GM23248 (cell line): ENCODE measurements around the gene KHDRBS2. TPM values are rescaled to one million over a fixed set of nuclear protein-coding genes. Genes with fewer than 3 reads are reported as not detected.

Source experiments
- DNase-seq: peaks from one replicate; pipeline ENCODE4 v3.0.0-alpha.2; 2015
- H2AFZ ChIP-seq: fragments of 200-600 bp; sonication (generic); 2 replicates; pipeline ENCODE4 v1.6.1; 2016; ENCODE audit warnings: antibody characterized with exemption
- H3F3A ChIP-seq: fragments of 200-600 bp; sonication (generic); 2 replicates; pipeline ENCODE4 v1.6.1; 2016; ENCODE audit warnings: mild to moderate bottlenecking, antibody characterized with exemption, mixed run types; ENCODE audit not compliant: insufficient read depth
- H3K27ac ChIP-seq: fragments of 200-600 bp; sonication (generic); 2 replicates; pipeline ENCODE4 v1.5.1; 2016; ENCODE audit warnings: mild to moderate bottlenecking
- H3K27me3 ChIP-seq: fragments of 200-600 bp; sonication (generic); replicated peaks from 2 replicates; pipeline ENCODE4 v1.6.1; 2016; ENCODE audit warnings: mild to moderate bottlenecking; ENCODE audit not compliant: insufficient read depth
- H3K36me3 ChIP-seq: fragments of 200-600 bp; sonication (generic); 2 replicates; pipeline ENCODE4 v1.6.1; 2016; ENCODE audit warnings: low read depth, mild to moderate bottlenecking
- H3K4me1 ChIP-seq: fragments of 200-600 bp; sonication (generic); 2 replicates; pipeline ENCODE4 v1.6.1; 2016; ENCODE audit warnings: mild to moderate bottlenecking; ENCODE audit not compliant: insufficient read depth
- H3K4me2 ChIP-seq: fragments of 200-600 bp; sonication (generic); one replicate; pipeline ENCODE4 v1.6.1; 2016; ENCODE audit warnings: mild to moderate bottlenecking; ENCODE audit not compliant: unreplicated experiment
- H3K4me3 ChIP-seq: fragments of 200-600 bp; sonication (generic); 2 replicates; pipeline ENCODE4 v1.5.1; 2016; ENCODE audit warnings: mild to moderate bottlenecking
- H3K79me2 ChIP-seq: fragments of 200-600 bp; sonication (generic); 2 replicates; pipeline ENCODE4 v1.6.1; 2016; ENCODE audit warnings: mild to moderate bottlenecking; ENCODE audit not compliant: insufficient read depth
- H3K9ac ChIP-seq: fragments of 200-600 bp; sonication (generic); 2 replicates; pipeline ENCODE4 v1.6.1; 2016; ENCODE audit warnings: mild to moderate bottlenecking
- H3K9me2 ChIP-seq: fragments of 200-600 bp; sonication (generic); 2 replicates; pipeline ENCODE4 v1.6.1; 2016; ENCODE audit warnings: mixed run types, mild to moderate bottlenecking, moderate library complexity; ENCODE audit not compliant: insufficient read depth
- H3K9me3 ChIP-seq: fragments of 200-600 bp; sonication (generic); one replicate; pipeline ENCODE4 v1.6.1; 2017; ENCODE audit warnings: low read depth
- H4K20me1 ChIP-seq: fragments of 200-600 bp; sonication (generic); 2 replicates; pipeline ENCODE4 v1.6.0; 2016; ENCODE audit not compliant: insufficient read depth
- EZH2 ChIP-seq: fragments of 200-600 bp; sonication (generic); IDR thresholded peaks from 2 replicates; pipeline ENCODE4 v1.6.1; 2018; ENCODE audit warnings: antibody characterized with exemption, mild to moderate bottlenecking; ENCODE audit not compliant: insufficient read depth, poor library complexity, severe bottlenecking
- EZH2phosphoT487 ChIP-seq: fragments of 200-600 bp; sonication (generic); IDR thresholded peaks from 2 replicates; pipeline ENCODE4 v1.6.1; 2018; ENCODE audit warnings: antibody characterized with exemption, moderate library complexity, mild to moderate bottlenecking, low read depth; ENCODE audit not compliant: insufficient read depth
- WGBS, 2 experiments: methylation state at CpG; one replicate each; pipeline ENCODE4 v1.1.6; 2015 to 2017; ENCODE audit warnings: low lambda C conversion rate in 2 of 2, low coverage in 1 of 2; ENCODE audit errors: missing lambda C conversion rate in 2 of 2; 5-methylcytosine and 5-hydroxymethylcytosine counted together
- in situ Hi-C: fragments of 300-500 bp; cut with MboI; formaldehyde crosslinking; loops from 2 replicates; pipeline ENCODE4 v1.15.0; 2020
- polyA plus RNA-seq: library from polyadenylated mRNA; unstranded; fragments of >200 nt; fragmentation: Nextera tagmentation; extraction: Ambion mirVana; gene quantifications from 2 replicates; pipeline ENCODE4 v1.2.1, GENCODE V29; 2016
- total RNA-seq: library from RNA; depleted of rRNA; stranded (reverse); fragments of >200 nt; shearing (Covaris generic); gene quantifications from 2 replicates; pipeline ENCODE4 v1.2.3, GENCODE V29; 2014

KHDRBS2 gene
- total and polyA plus RNA-seq, 2 experiments from 2014 or later = not detected

DNA sequence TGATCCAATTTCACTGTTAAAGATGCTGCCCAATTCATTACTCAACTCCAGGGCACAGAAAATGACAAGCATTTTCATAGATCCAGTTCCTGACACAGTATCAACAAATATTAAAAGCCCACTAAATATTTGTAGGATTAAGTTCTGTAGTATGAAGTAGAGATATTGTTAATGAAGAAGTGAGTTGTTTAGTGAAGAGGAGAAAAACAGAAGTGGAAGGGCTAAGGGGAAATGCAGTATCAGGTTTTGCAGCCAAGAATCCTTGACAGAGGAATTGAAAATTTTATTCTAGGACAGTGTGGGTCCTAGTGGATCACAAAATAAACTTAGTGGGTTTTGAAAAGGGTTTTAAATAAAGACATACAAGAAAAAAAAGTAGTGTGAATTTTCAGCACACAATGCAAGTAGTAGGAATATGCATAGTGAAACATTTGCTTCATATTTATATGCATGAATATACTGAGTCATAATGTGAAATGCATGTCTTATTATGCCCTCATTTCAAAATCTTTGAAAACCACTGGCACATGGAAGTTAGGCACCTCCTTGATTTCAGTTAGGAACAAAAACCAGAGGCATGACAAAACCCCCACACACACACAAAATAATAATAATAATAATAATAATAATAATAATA lies 338.6 kb downstream of the KHDRBS2 start:
- Histone ChIP-seq H3K9me3 (no peaks in the 10 kb centered on the region), H3K27me3 (no peaks in the 10 kb centered on the region), H4K20me1 (no peaks in the 10 kb centered on the region), H3K36me3 (no peaks in the 10 kb centered on the region), H3F3A (no peaks in the 10 kb centered on the region), H3K27ac (no peak overlapping the region), H2AFZ (no peak overlapping the region), H3K79me2 (no peaks in the 10 kb centered on the region), H3K9me2 (no peaks in the 10 kb centered on the region), H3K4me2 (no peak overlapping the region), H3K9ac (no peak overlapping the region), H3K4me3 (no peak overlapping the region), H3K4me1 (no peaks in the 10 kb centered on the region)
- in situ Hi-C loops = no loop called here
- no peak for TF ChIP-seq EZH2
- TF ChIP-seq EZH2phosphoT487 = no peak
- DNase-seq = no peak

DNA sequence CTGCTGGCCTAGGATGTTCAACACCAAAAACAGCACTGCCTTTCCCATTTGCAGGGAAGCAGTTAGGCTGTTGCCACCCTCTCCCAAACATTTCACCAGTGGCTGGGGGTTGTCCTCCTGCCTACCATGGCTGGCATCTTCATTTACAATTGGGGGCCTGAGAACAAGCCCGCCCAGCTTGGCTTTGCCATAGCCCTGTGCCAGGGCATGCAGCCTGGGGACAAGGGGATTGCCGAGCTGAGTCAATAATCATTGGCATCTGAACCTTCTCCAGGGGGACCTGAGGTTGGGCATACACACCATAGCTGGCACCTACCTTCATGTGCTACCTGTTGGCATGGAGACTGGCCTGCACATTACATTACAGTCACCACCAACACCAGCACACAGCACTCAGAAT lies 345.1 kb downstream of the KHDRBS2 start:
- Histone ChIP-seq H3K9ac (no peak overlapping the region), H3K9me3 (no peaks in the 10 kb centered on the region), H3K4me1 (no peaks in the 10 kb centered on the region), H3K27ac (no peak overlapping the region), H3K4me2 (no peak overlapping the region), H3K79me2 (no peaks in the 10 kb centered on the region), H3K4me3 (no peak overlapping the region), H3K36me3 (no peaks in the 10 kb centered on the region), H3F3A (no peaks in the 10 kb centered on the region), H4K20me1 (no peaks in the 10 kb centered on the region), H3K27me3 (no peaks in the 10 kb centered on the region), H2AFZ (no peak overlapping the region), H3K9me2 (no peaks in the 10 kb centered on the region)
- WGBS, 2 experiments = 11 to 24% methylated on average over 2 of the region's 2 CpGs
- TF ChIP-seq EZH2 = no peak
- no peak for TF ChIP-seq EZH2phosphoT487
- no peak for DNase-seq
- in situ Hi-C loops = no loop called here

DNA sequence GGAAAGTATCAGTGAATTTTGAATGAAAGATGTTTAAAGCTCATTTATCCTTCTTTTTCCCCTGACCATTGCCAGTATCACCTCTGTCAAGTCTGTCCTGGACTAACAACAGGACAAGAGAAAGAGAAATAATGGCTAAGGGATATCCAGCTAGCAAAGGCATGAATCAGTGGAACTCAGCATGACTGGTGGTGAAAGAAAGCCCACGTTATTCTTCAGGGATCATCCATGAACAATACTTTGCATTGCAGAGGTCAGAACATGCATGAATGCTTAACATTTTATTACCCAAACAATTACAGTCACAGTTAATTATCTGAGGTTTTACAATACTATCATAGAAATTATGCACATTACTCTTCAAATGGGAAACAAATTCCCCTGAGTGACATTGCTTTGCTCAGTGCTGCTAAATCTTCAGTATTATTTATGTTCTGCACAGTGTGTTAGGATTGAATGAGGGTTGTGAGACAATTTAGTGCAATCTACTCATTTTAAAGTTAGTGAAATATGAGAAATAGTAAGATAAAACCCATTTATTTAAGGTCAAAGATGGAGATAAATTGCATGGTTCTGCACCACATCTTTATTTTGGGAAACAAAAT lies 350.7 kb downstream of the KHDRBS2 start:
- Histone ChIP-seq H2AFZ (no peak overlapping the region), H3K27ac (no peak overlapping the region), H3K4me3 (no peak overlapping the region), H4K20me1 (no peaks in the 10 kb centered on the region), H3K27me3 (no peaks in the 10 kb centered on the region), H3K79me2 (no peaks in the 10 kb centered on the region), H3K9ac (no peak overlapping the region), H3K36me3 (no peaks in the 10 kb centered on the region), H3K9me2 (no peaks in the 10 kb centered on the region), H3K4me2 (no peak overlapping the region), H3K4me1 (no peaks in the 10 kb centered on the region), H3F3A (no peaks in the 10 kb centered on the region), H3K9me3 (no peaks in the 10 kb centered on the region)
- 0% methylated on average over 1 of the region's 1 CpG for WGBS, 2 experiments
- TF ChIP-seq EZH2phosphoT487 (no peak), EZH2 (no peak)
- no peak for DNase-seq
- in situ Hi-C loops = no loop called here

DNA sequence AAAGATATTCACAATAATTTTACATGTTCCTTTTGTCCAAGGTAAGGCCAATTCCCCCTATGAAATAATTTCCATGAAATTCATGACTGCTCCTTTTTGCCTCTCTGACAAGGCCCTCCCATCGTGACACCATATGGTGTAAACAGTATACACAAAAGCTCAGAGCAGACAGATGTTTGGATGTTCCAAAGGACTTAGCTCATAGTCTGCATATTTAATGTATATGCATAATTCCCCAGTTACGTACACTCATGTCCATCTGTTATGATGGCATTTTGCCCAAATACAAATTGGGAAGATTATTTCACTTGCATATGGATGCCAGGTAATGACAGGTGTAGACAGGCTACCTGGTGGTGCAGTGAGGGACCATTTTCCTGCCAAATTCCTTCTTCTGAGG lies 376.5 kb downstream of the KHDRBS2 start:
- H3K27me3 ChIP-seq = no peaks in the 10 kb centered on the region
- H3K27ac ChIP-seq = no peak overlapping the region
- 8 to 12% methylated on average over 2 of the region's 2 CpGs for WGBS, 2 experiments
- no peak overlapping the region for H2AFZ ChIP-seq
- H4K20me1 ChIP-seq = no peaks in the 10 kb centered on the region
- no peak overlapping the region for H3K9ac ChIP-seq
- H3K9me3 ChIP-seq = no peaks in the 10 kb centered on the region
- no peaks in the 10 kb centered on the region for H3K79me2 ChIP-seq
- H3K36me3 ChIP-seq = no peaks in the 10 kb centered on the region
- no peak overlapping the region for H3K4me3 ChIP-seq
- DNase-seq = no peak
- TF ChIP-seq EZH2 = no peak
- TF ChIP-seq EZH2phosphoT487 = no peak
- no peaks in the 10 kb centered on the region for H3F3A ChIP-seq
- H3K9me2 ChIP-seq = no peaks in the 10 kb centered on the region
- H3K4me2 ChIP-seq = no peak overlapping the region
- in situ Hi-C loops = no loop called here
- no peaks in the 10 kb centered on the region for H3K4me1 ChIP-seq
